HEK293 (cell line): ENCODE measurements around the gene AGAP1.

Source experiments
- CTCF ChIA-PET: fragments of 350-600 bp; formaldehyde crosslinking; extraction: SDS; loops from one replicate; lab custom pipeline; 2021; ENCODE audit warnings: antibody characterized with exemption; lab: Yijun Ruan, JAX
- POLR2A ChIA-PET: fragments of 300-600 bp; formaldehyde crosslinking; extraction: SDS; loops from one replicate; lab custom pipeline; 2020; ENCODE audit warnings: antibody characterized with exemption, inconsistent platforms; lab: Yijun Ruan, JAX
- H3K27ac ChIP-seq: fragments of 200-500 bp; sonication (Bioruptor generic); 2 replicates; pipeline ENCODE4 v1.5.1; 2014; ENCODE audit warnings: low read depth, low read length, control low read depth, inconsistent platforms; ENCODE audit errors: extremely low read depth
- H3K36me3 ChIP-seq, 2 experiments: fragments of 200-500 bp in 1 of 2; sonication (Bioruptor generic) in 1 of 2; 1 replicate in 1 of 2; 2 replicates in 1 of 2; pipeline ENCODE4 v1.5.1; 2014 to 2017; ENCODE audit warnings: inconsistent platforms in 2 of 2, low read length in 2 of 2; ENCODE audit not compliant: control insufficient read depth in 2 of 2, insufficient read depth in 1 of 2
- H3K4me1 ChIP-seq: fragments of 200-500 bp; sonication (Bioruptor generic); 2 replicates; pipeline ENCODE4 v1.5.1; 2014; ENCODE audit warnings: mild to moderate bottlenecking, low read length, inconsistent platforms; ENCODE audit not compliant: control insufficient read depth, insufficient read depth
- H3K4me3 ChIP-seq: 2 replicates; pipeline ENCODE4 v1.5.1; 2011; ENCODE audit warnings: low read depth, mild to moderate bottlenecking, control low read depth, low read length, moderate library complexity
- H3K9me3 ChIP-seq: fragments of 200-500 bp; sonication (Bioruptor generic); 2 replicates; pipeline ENCODE4 v1.5.1; 2014; ENCODE audit warnings: low read depth, low read length, inconsistent platforms; ENCODE audit not compliant: control insufficient read depth, insufficient read depth
- ELK4 ChIP-seq: IDR thresholded peaks from 2 replicates; pipeline ENCODE4 v1.6.1; 2011; ENCODE audit warnings: mild to moderate bottlenecking, low read depth, low read length, borderline replicate concordance
- GFI1B ChIP-seq: fragments of 450-650 bp; formaldehyde crosslinking; IDR thresholded peaks from 2 replicates; pipeline ENCODE4 v1.5.1; 2016; ENCODE audit warnings: missing biosample characterization, missing genetic modification characterization
- MEIS1 ChIP-seq: sonication (generic); formaldehyde crosslinking; IDR thresholded peaks from 2 replicates; pipeline ENCODE4 v1.8.1; 2022; ENCODE audit warnings: missing genetic modification reagents, mild to moderate bottlenecking, borderline replicate concordance
- SCRT1 ChIP-seq: fragments of 450-650 bp; formaldehyde crosslinking; IDR thresholded peaks from 2 replicates; pipeline ENCODE4 v1.5.1; 2016; ENCODE audit warnings: missing biosample characterization, missing genetic modification characterization, borderline replicate concordance
- ZBTB49 ChIP-seq: fragments of 450-650 bp; formaldehyde crosslinking; IDR thresholded peaks from 2 replicates; pipeline ENCODE4 v1.5.1; 2016; ENCODE audit warnings: missing biosample characterization, missing genetic modification characterization, low read depth
- ZBTB7A ChIP-seq: fragments of 450-650 bp; formaldehyde crosslinking; IDR thresholded peaks from 2 replicates; pipeline ENCODE4 v1.5.1; 2016; ENCODE audit warnings: low read depth, missing biosample characterization, missing genetic modification characterization
- ZFP37 ChIP-seq: fragments of 450-650 bp; formaldehyde crosslinking; IDR thresholded peaks from 2 replicates; pipeline ENCODE4 v1.5.1; 2016; ENCODE audit warnings: missing biosample characterization, missing genetic modification characterization
- ZNF138 ChIP-seq: fragments of 450-650 bp; formaldehyde crosslinking; IDR thresholded peaks from 2 replicates; pipeline ENCODE4 v1.5.1; 2016; ENCODE audit warnings: missing biosample characterization, missing genetic modification characterization, borderline replicate concordance
- ZNF19 ChIP-seq: fragments of 450-650 bp; formaldehyde crosslinking; IDR thresholded peaks from 2 replicates; pipeline ENCODE4; 2016; ENCODE audit warnings: missing biosample characterization, missing genetic modification characterization, low read depth
- ZNF24 ChIP-seq: fragments of 450-650 bp; formaldehyde crosslinking; IDR thresholded peaks from 2 replicates; pipeline ENCODE4 v1.5.1; 2016; ENCODE audit warnings: missing biosample characterization, missing genetic modification characterization
- ZNF350 ChIP-seq: fragments of 450-650 bp; formaldehyde crosslinking; IDR thresholded peaks from 2 replicates; pipeline ENCODE4 v1.5.0; 2017; ENCODE audit warnings: missing biosample characterization, mild to moderate bottlenecking, missing genetic modification characterization
- ZNF362 ChIP-seq: fragments of 450-650 bp; formaldehyde crosslinking; IDR thresholded peaks from 2 replicates; pipeline ENCODE4 v1.5.1; 2016; ENCODE audit warnings: missing biosample characterization, missing genetic modification characterization
- ZNF48 ChIP-seq: fragments of 450-650 bp; formaldehyde crosslinking; IDR thresholded peaks from 2 replicates; pipeline ENCODE4 v1.5.1; 2016; ENCODE audit warnings: missing biosample characterization, missing genetic modification characterization
- ZNF596 ChIP-seq: fragments of 450-650 bp; IDR thresholded peaks from 2 replicates; pipeline ENCODE4 v1.5.0; 2018; ENCODE audit warnings: missing biosample characterization, mild to moderate bottlenecking, missing genetic modification characterization, moderate library complexity
- ZNF624 ChIP-seq: fragments of 450-650 bp; formaldehyde crosslinking; IDR thresholded peaks from 2 replicates; pipeline ENCODE4 v1.5.1; 2017; ENCODE audit warnings: missing biosample characterization, missing genetic modification characterization
- ZNF664 ChIP-seq: fragments of 450-650 bp; formaldehyde crosslinking; IDR thresholded peaks from 2 replicates; pipeline ENCODE4 v1.5.1; 2016; ENCODE audit warnings: missing biosample characterization, missing genetic modification characterization
- ZSCAN18 ChIP-seq: fragments of 450-650 bp; formaldehyde crosslinking; IDR thresholded peaks from 2 replicates; pipeline ENCODE4 v1.5.1; 2016; ENCODE audit warnings: missing biosample characterization, missing genetic modification characterization

Gene AGAP1

GRCh38 chr2:235841863-235842262, 348.0 kb downstream of the AGAP1 start:
- TF ChIP-seq ZNF664 (tag by site-specific recombination) (no peak), ELK4 (no peak), ZNF362 (tag by site-specific recombination) (no peak), ZSCAN18 (tag by site-specific recombination) (no peak), ZNF350 (tag by site-specific recombination) (no peak), ZBTB49 (tag by site-specific recombination) (no peak), ZNF138 (tag by site-specific recombination) (no peak)
- ChIA-PET CTCF (no interaction called here), POLR2A (no interaction called here)
- Histone ChIP-seq H3K9me3 (no peaks in the 10 kb centered on the region), H3K4me1 (no peaks in the 10 kb centered on the region), H3K4me3 (no peak overlapping the region), H3K36me3 (no peaks in the 10 kb centered on the region), H3K27ac (no peak overlapping the region)

GRCh38 chr2:235842941-235843340, 349.1 kb downstream of the AGAP1 start:
- Histone ChIP-seq H3K4me1 (no peaks in the 10 kb centered on the region), H3K4me3 (no peak overlapping the region), H3K36me3 (no peaks in the 10 kb centered on the region), H3K27ac (no peak overlapping the region), H3K9me3 (no peaks in the 10 kb centered on the region)
- CTCF ChIA-PET, result no interaction called here
- POLR2A ChIA-PET, result no interaction called here
- TF ChIP-seq MEIS1 (CRISPR knock-in tag) (no peak), ZNF19 (tag by site-specific recombination) (no peak), ZNF624 (tag by site-specific recombination) (no peak), GFI1B (no peak), ZBTB7A (tag by site-specific recombination) (no peak), ZNF24 (no peak), SCRT1 (tag by site-specific recombination) (no peak), ZNF48 (tag by site-specific recombination) (no peak), ZFP37 (tag by site-specific recombination) (no peak), ZNF596 (tag by site-specific recombination) (no peak)
